GM19452 (cell line): ENCODE measurements around the gene HSPG2.
"Not testable (repeated sequence)": the region's sequence is repeated elsewhere in the genome, so short reads cannot be mapped to it uniquely, and the experiment has no call there.

Experiments
- ATAC-seq: cut with Tn5 transposase; IDR thresholded peaks from one replicate; pipeline ENCODE4 v1.9.1; 2021; ENCODE audit not compliant: unreplicated experiment

Gene HSPG2

DNA sequence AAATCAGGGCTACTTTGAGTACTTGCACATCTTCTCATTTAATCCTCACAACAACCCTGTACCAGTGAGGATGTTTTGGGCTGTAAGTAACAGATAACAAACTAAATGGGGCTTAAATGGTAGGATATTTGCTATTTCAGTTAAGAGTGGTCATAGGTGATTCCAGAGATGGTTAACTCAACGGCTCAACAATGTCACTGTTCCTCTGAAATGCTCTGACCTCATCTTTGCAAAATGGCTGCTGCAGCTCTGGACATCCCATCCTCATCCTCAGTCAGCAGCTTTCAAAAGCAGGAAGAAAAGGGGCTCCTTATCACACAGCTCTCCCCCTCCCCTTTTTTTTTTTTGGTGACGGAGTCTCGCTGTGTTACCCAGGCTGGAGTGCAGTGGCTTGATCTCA, 123.6 kb downstream of the HSPG2 start:
- no peak for ATAC-seq

DNA sequence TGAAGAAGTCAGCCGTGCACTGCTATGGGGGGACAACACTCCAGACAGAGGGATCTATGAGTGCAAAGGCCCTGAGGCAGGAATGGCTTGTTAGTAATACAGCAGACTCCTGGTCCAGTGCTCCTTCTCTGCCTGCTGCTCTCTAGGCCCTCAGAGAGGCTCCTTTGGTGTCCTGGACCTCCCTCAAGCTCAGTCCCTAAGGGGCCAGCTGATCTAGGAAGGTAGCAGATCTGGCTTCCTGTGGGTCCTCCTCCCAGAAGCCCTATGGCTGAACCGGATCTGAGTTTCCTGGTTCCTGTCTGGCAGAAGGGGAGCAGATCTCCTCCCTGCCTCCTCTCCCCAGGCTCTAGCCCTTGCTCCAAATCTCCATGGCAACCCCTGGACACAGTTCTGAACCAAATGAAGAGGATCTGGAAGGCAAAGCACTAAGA, 125.2 kb downstream of the HSPG2 start, which contains the start of gene LDLRAD2:
LDLRAD2 (plus strand) TSS at position 391 of the 431 bp plus-strand sequence. CDS start 187 bp downstream, outside the sequence.
- ATAC-seq: no peak

DNA sequence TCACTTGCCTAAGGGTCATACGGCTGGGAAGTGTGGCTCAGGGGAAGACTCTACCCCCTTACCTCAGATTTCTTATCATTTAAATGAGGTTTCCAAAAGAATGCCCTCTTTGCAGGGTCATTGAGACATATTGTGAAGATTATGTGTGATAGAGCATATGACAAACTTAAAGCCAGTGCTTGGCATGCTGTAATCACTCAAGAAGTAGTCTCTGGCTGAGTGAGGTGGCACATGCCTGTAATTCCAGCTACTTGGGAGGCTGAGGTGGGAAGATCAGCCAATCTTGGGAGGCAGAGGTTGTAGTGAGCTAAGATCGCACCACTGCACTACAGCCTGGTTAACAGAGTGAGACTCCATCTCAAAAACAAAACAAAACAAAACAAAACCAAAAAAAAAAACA, 132.6 kb downstream of the HSPG2 start:
- no peak for ATAC-seq

DNA sequence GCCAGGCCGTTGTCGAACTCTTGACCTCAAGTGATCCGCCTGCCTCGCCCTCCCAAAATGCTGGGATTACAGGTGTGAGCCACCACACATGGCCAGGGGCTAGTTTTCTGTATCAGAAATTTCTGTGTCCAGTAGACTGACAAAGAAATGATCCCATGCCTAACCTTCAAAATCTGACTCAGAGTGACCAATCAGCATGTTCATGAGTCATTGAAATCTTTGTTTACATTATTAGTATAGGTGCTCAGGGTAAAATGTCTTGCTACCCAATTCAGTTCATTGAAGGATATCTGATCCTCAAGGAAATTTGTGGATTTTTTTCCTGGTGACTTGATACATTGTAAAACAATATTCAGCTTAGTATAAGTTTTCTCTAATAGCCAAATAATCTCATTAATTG, 136.0 kb downstream of the HSPG2 start:
- ATAC-seq: no peak

DNA sequence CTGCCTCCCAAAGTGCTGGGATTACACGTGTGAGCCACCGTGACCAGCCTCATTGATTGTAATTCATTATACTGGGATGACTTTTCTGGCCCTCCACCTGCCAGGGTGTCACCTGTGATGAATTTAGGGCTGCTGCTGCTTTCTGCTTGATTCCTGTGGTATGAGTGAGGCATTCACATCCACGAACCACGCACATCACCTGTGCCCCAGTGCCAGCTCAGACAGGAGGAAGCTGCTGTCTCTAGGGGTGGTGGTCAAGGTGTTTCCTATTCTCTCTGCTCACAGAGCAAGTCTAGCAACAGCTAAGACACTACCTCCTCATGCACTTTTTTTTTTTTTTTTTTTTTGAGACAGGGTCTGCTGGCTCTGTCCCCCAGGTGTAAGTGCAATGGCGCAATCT, 137.4 kb downstream of the HSPG2 start:
- no peak for ATAC-seq

DNA sequence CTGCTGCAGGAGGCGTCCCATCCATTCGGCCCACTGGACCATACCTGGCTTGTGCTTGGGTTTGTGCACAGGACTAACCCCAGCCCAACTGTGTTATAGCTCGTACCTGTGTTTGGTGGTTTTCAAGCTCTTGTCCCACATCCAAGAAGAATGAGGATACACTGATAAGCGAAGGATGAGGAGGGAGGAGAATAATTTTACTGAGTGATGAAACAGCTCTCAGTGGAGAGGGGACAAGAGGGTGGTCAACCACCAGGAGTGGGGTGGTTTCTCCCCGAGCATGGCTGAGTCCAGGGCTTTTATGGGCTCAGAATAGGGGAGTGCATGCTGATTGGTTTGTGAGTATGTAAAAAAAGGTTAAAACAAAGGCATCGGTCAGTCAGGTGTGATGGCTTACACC, 142.0 kb downstream of the HSPG2 start:
- ATAC-seq: no peak

DNA sequence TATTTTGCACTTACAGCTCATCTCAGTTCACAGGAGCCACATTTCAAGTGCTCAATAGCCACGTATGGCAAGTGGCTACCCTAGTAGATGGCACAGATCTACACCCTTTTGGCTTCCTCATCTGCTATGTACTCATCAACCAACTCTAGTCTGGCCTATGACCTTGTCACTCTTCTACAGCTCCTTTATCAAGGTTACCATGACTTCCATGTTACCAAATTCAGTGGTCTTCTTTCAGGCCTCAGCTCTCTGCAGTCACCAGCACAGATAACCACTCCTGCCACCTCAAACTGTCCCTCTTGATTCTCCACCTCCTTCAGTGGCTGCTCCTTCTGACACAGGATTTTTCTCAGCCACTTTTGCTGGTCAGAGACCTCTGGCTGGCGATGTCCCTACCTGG, 142.5 kb downstream of the HSPG2 start:
- ATAC-seq: no peak

DNA sequence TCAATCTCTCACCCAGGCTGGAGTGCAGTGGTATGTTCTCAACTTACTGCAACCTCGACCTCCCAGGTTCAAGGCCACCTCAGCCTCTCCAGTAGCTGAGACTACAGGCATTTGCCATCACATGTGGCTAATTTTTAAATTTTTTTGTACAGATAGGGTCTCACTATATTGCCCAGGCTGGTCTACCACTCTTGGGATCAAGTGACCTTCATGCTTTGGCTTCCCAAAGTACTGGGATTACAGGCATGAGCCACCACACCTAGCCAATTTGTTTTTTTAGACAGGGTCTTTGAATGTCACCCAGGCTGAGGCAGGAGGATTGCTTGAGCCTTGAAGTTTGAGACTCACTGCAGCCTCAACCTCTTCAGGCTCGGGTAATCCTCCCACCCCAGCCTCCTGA, 144.0 kb downstream of the HSPG2 start:
- ATAC-seq: no peak

DNA sequence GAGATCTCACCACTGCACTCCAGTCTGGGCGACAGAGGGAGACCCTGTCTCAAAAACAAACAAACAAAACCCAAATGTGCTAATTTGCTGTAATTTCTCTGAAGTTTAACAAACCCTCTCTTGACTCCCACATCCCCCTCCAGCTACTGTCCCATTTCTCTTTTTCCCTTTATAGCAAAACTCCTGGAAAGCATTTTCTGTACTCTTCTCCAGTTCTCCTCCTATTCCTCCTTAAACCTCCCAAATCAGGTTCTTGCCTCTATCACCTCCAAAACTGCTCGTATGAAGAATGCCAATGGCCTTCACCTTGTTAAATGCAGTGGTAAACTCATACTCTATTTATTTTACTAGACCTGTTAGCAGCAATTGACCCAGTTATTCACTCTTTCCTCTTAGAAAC, 150.5 kb downstream of the HSPG2 start:
- ATAC-seq: no peak

DNA sequence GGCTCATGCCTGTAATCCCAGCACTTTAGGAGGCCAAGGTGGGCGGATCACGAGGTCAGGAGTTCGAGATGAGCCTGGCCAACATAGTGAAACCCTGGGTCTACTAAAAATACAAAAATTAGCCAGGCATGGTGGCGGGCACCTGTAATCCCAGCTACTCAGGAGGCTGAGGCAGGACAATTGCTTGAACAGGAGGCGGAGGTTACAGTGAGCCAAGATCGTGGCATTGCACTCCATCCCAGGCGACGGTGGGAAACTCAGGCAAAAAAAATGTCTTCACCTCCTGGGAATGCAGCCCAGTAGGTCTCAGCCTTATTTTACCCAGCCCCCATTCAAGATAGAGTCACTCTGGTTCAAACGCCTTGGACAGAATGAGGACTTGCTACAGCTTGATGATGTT, 151.3 kb downstream of the HSPG2 start:
- ATAC-seq: not testable (repeated sequence)

DNA sequence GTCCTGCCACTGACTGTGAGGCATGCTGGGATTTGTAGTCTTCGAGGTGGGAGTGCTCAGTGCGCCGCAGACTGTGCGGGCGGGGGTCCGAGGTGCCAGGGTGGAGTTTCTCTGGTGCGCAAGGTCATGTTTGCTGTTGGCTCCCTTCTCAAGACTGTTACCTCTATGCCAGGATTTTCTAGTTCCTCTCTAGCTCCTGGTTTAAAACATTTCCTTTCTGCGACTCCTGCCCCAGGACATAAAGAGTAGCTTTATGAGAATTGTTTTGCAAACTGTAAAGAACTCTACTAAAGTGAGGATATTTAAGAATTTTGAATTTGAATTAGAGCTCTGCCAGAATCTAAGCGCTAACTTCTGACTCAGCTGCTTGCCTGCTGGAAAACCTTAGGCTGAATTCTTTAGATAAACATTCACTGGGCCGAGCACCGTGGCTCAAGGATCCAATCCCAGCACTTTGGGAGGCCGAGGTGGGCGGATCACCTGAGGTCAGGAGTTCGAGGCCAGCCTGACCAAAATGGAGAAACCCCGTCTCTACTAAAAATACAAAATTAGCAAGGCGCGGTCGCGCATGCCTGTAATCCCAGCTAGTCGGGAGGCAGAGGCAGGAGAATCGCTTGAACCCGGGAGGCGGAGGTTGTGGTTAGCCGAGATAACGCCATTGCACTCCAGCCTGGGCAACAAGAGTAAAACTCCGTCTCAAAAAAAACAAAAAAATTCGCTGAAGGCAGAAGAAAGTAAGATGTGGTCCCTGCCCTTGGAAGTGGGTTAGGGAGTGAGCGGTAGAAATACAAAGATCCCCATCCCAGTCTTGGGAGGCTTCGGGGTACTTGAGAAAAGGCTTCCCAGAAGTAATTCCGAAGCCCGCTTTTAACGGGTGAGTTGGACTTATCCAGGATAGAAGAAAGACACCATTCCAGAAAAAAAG, 153.2 kb downstream of the HSPG2 start:
- ATAC-seq: no peak

DNA sequence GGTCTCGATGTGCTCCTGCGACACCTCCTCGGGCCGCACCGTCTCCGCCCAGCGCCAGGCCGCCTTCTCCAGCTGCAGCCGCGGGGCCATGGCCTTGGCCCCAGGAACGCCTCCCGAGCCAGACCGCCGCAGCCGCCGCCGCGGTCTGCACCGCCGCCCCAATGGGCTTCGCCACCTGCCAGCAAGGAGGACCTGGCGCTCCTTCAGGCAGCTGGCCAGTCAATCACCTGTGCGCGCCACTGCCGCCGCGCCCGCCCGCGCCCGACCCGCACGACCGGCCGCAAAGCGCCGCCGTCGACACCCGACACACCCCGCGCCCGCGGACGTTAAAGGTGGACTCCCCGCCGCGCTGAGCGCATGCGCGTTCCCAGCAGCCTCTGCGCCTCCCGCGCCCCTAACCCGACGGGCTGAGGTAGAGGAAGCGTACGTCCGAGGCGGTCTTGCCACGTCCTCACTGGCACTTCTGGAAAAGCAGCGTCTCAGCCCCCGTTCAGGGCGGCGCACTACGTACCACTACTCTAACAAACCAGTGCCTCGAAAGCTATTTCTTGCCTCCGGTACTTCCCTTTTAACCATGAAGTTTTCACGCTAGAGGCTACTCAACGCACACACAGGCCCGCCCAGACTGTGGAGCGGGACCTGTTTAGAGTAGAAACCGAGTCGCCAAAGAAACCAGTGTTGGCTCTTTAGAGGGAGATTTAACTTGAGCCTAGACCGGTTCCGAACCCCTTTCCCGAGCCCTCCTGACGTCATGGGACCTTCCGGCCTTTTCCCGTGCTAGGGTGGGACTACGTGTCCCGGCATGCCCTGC, 154.0 kb downstream of the HSPG2 start, which contains the start of gene USP48:
USP48 (minus strand) TSS at position 282 of the 811 bp plus-strand sequence; CDS start at position 90, 192 bp downstream.
- ATAC-seq: peak; percentile 65

DNA sequence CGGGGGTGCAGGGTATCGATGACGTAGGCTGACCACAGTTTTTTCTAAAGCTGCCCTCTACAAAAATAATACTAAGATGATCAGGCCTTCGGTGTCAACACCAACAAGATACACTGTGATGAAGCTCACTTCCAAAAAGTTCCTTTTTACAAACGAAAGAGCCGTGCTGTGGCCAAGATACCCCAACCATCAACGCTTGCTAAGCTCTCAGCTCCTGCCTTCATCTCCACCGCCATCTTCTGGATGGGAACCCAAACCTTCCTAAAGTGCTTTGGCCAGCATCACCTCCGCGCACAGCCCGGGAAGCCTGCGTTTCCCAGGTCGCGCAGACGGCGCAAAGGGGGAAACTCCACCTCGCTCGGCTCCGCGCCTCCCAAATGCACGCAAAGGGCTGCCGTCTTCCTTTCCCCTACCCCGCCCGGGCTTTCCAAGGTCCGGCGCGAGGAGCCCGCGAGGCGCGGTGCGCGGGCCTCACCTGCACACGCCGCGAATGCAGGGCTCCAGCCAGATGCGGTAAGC, 154.7 kb downstream of the HSPG2 start:
- ATAC-seq: peak; percentile 14

DNA sequence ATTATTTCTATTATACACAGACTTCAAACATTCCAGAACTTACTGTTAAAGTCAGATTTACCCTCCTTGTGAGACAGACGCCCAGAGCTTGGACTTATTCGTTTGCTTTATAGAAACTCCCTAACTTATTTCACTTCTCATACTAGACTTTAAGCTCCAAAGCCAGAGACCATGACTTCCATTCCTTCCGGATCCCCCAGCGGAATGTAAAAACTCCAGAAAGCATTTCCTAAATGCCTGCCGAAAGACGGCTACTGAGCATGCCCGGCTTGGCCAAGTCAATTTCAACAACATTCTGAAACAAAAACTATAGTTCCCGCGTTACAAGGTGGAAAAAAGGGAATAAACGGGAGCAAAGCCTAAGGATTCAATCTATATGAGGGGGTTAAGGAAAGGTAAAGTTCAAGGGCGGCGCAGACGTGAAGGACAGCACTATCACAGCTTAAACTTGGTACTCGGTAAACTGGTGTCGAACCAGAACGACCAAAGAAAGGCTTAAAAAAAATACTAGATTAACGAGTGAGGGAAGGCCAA, 155.2 kb downstream of the HSPG2 start:
- peak; percentile 19 for ATAC-seq

DNA sequence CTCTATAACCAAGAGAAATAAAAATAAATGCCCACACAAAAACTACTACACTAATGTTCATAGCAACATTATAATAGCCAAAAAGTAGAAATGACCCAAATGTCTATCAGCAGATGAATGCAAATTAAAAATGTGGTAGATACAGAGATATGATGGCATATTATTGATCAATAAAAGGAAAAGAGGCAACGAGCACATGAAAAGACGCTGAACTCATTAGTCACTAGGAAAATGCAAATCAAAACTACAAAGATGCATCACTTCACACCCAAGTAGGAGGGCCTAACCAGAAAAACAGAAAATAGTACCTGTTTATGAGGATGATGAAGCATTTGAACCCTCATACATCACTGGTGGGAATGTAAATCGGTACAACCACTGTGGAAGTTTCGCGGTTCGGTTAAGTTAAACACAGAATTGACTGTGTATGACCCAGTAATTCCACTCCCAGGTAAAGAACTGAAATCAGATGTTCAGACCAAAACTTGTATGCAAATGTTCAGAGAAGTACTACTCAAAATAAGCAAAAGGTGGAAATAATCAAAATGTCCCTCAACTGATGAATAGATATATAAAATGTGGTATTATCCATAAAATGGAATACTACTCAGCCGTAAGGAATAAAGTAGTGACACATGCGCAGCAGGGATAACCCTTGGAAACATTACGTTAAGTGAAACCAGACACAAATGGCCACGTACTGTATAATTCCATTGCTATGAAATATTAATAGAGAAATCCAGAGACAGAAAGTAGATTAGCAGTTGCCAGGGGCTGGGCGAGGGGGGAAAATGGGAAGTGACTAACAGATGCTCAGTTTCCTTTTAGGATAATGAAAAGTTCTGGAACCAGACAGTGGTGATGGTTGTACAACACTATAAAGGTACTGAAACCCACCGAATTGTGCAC, 157.2 kb downstream of the HSPG2 start:
- ATAC-seq: no peak

DNA sequence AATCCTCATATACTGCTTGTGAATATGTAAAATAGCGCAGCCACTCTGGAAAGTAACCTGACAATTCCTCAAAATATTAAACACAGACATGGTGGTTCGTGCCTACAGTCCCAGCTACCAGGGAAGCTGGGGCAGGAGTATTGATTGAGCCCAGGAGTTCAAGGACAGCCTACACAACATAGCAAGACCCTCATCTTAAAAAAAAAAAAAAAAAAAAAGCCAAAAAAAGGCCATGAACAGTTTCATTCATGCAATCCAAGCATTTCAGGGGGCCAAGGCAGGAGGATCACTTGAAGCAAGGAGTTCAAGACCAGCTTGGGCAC, 158.7 kb downstream of the HSPG2 start:
- ATAC-seq: no peak

DNA sequence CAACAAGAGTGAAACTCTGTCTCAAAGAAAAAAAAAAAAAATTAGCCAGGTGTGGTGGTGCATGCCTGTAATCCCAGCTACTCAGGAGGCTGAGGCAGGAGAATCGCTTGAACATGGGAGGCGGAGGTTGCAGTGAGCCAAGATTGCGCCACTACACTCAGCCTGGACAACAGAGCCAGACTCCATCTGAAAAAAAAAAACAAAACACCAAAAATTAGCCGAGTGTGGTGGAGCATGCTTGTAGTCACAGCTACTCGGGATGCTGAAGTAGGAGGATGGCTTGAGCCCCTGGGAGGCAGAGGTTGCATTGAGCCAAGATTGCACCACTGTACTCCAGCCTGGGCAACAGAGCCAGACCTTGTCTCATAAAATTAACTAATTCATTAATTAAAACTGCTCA, 160.2 kb downstream of the HSPG2 start:
- not testable (repeated sequence) for ATAC-seq

DNA sequence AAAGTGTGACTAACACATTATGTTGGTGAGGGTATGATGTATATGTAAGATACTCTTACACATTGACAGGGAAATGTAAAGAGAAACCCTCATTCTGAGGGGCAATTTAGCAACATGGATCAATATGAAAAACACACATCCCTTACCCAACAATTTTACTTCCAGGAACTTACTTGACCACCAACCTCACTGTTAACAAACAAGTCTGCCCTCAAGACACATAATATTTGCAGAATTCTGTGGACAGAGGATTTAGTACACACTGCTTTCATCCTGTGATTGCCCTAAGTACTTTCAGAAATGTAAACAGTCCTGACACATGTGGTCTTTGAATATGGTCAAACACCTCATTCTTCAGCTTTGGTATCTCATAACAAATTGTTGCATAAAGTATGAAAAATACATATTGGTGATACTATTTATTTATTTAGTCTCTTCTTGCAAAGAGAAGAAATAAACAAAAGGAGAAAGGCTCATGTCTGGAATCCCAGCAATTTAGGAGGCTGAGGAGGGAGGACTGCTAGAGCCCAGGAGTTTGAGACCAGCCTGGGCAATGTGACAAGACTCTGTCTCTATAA, 161.0 kb downstream of the HSPG2 start:
- no peak for ATAC-seq

DNA sequence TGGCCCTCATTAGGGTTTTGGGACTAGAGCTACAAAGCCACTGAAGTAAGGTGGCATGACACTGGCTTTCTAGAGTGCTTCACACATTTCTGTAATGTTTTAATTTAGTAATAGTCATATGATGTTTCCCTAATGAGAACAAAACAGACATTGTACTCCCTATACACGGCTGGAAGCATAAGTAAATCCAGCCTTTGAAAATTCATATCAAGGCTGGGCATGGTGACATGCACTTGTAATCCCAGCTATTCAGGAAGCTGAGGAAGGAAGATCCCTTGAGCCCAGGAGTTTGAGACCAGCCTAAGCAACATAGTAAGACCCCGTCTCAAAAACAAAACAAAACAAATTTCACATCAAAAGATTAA, 161.6 kb downstream of the HSPG2 start:
- ATAC-seq: no peak
